Endothelial cell of umbilical vein (primary cell): ENCODE measurements around the gene CAPS. TPM values are rescaled to one million over a fixed set of nuclear protein-coding genes. Genes with fewer than 3 reads are reported as not detected.
"Not testable (repeated sequence)": the region's sequence is repeated elsewhere in the genome, so short reads cannot be mapped to it uniquely, and the experiment has no call there.

Experiments used
- BruUV-seq: library from RNA; stranded (reverse); fragments of 400-500 nt; replicated peaks from 2 replicates; lab custom pipeline; 2021; lab: Mats Ljungman, UMichigan
- CTCF ChIA-PET: fragments of 300-600, 350-600 bp; sonication (Branson Sonifier 250); formaldehyde crosslinking; loops from one replicate; lab custom pipeline; 2021; ENCODE audit warnings: antibody characterized with exemption, inconsistent platforms; lab: Charles Lee
- POLR2A ChIA-PET: fragments of 300-600, 350-600 bp; sonication (Branson Sonifier 250); formaldehyde crosslinking; loops from one replicate; lab custom pipeline; 2021; ENCODE audit warnings: antibody characterized with exemption, inconsistent platforms; lab: Charles Lee
- DNase-seq: peaks from one replicate; pipeline ENCODE4 v3.0.0-alpha.2; 2011; ENCODE audit warnings: low read depth, low spot score
- FAIRE-seq: peaks from 2 replicates; lab custom pipeline; 2011; peaks lifted over from hg19 to GRCh38; lab: Jason Lieb, UNC
- H2AFZ ChIP-seq: 2 replicates; pipeline ENCODE4 v1.6.0; 2012; ENCODE audit warnings: low read depth, low read length, control low read depth, inconsistent platforms
- H3K27ac ChIP-seq: 2 replicates; pipeline ENCODE4 v1.5.1; 2011; ENCODE audit warnings: low read depth, mild to moderate bottlenecking, control low read depth, low read length, moderate library complexity; ENCODE audit not compliant: insufficient read depth
- H3K27me3 ChIP-seq, 2 experiments: 2 replicates each; pipeline versions ENCODE4 v1.6.0 to v1.6.1; 2011; ENCODE audit warnings: low read length in 2 of 2, mixed read lengths in 1 of 2; ENCODE audit not compliant: control insufficient read depth in 2 of 2, insufficient read depth in 2 of 2
- H3K36me3 ChIP-seq, 2 experiments: 2 replicates in 1 of 2; 3 replicates in 1 of 2; pipeline ENCODE4 v1.5.1; 2011; ENCODE audit warnings: low read length in 2 of 2, mild to moderate bottlenecking in 1 of 2, moderate library complexity in 1 of 2; ENCODE audit not compliant: control insufficient read depth in 2 of 2, insufficient read depth in 2 of 2; ENCODE audit errors: extremely low read depth in 1 of 2
- H3K4me1 ChIP-seq: 3 replicates; pipeline ENCODE4 v1.5.1; 2011; ENCODE audit warnings: mild to moderate bottlenecking, low read length; ENCODE audit not compliant: control insufficient read depth, insufficient read depth; ENCODE audit errors: extremely low read depth
- H3K4me2 ChIP-seq: 2 replicates; pipeline ENCODE4 v1.6.1; 2011; ENCODE audit warnings: low read length, control low read depth, mixed read lengths; ENCODE audit not compliant: insufficient read depth
- H3K4me3 ChIP-seq, 3 experiments: fragments of 200-600 bp in 1 of 3; sonication (generic), shearing (Covaris generic) in 1 of 3; replicated peaks in 1 of 3; 2 replicates each; pipeline ENCODE4 v1.5.1; 2011 to 2016; ENCODE audit warnings: control low read depth in 3 of 3, low read length in 3 of 3, mild to moderate bottlenecking in 2 of 3, inconsistent platforms in 1 of 3, low read depth in 1 of 3, moderate library complexity in 1 of 3; ENCODE audit not compliant: insufficient read depth in 1 of 3
- H3K79me2 ChIP-seq: 2 replicates; pipeline ENCODE4 v1.6.0; 2012; ENCODE audit warnings: low read length, inconsistent platforms; ENCODE audit not compliant: control insufficient read depth, insufficient read depth
- H3K9ac ChIP-seq: replicated peaks from 2 replicates; pipeline ENCODE3; 2011; ENCODE audit warnings: low read length, control low read depth; ENCODE audit not compliant: insufficient read depth; ENCODE audit errors: extremely low read depth
- H3K9me1 ChIP-seq: replicated peaks from 3 replicates; pipeline ENCODE4 v1.6.0; 2011; ENCODE audit warnings: mild to moderate bottlenecking, low read length; ENCODE audit not compliant: control insufficient read depth, insufficient read depth; ENCODE audit errors: extremely low read depth
- H3K9me3 ChIP-seq: replicated peaks from 2 replicates; pipeline ENCODE4 v1.5.1; 2012; ENCODE audit warnings: low read length, inconsistent platforms; ENCODE audit not compliant: control insufficient read depth, insufficient read depth
- H4K20me1 ChIP-seq: replicated peaks from 2 replicates; pipeline ENCODE3; 2011; ENCODE audit warnings: mild to moderate bottlenecking, low read length; ENCODE audit not compliant: control insufficient read depth, insufficient read depth; ENCODE audit errors: extremely low read depth
- CTCF ChIP-seq, 2 donors: IDR thresholded peaks; 1 replicate in 1 of 2; 2 replicates in 1 of 2; pipeline ENCODE4 v1.5.1; 2011; ENCODE audit warnings: low read length in 2 of 2, mild to moderate bottlenecking in 2 of 2, moderate library complexity in 2 of 2, control low read depth in 1 of 2, inconsistent platforms in 1 of 2, low read depth in 1 of 2; ENCODE audit not compliant: insufficient read depth in 1 of 2; ENCODE audit errors: extremely low read depth in 1 of 2
- EZH2 ChIP-seq: IDR thresholded peaks from 2 replicates; pipeline ENCODE4 v1.6.1; 2012; ENCODE audit warnings: borderline replicate concordance, low read depth, mild to moderate bottlenecking, moderate library complexity, low read length, inconsistent platforms; ENCODE audit not compliant: severe bottlenecking
- GATA2 ChIP-seq: IDR thresholded peaks from 2 replicates; pipeline ENCODE4 v1.7.0; 2011; ENCODE audit warnings: low read depth, mild to moderate bottlenecking, moderate library complexity, mixed read lengths, low read length; ENCODE audit not compliant: insufficient read length, insufficient read depth
- JUN ChIP-seq: IDR thresholded peaks from 2 replicates; pipeline ENCODE4 v1.6.1; 2011; ENCODE audit warnings: borderline replicate concordance, low read depth; ENCODE audit not compliant: insufficient read length, insufficient read depth
- MAX ChIP-seq: IDR thresholded peaks from 2 replicates; pipeline ENCODE4 v1.6.1; 2011; ENCODE audit not compliant: insufficient read depth, insufficient read length
- MYC ChIP-seq: IDR thresholded peaks from one replicate; pipeline ENCODE4 v1.6.1; 2011; ENCODE audit warnings: mild to moderate bottlenecking, low read depth, low read length
- POLR2A ChIP-seq: IDR thresholded peaks from 2 replicates; pipeline ENCODE4 v1.6.1; 2012; ENCODE audit warnings: low read depth, mild to moderate bottlenecking, control low read depth, low read length
- POLR2AphosphoS5 ChIP-seq: IDR thresholded peaks from 2 replicates; pipeline ENCODE4 v1.6.1; 2012; ENCODE audit warnings: low read depth, mild to moderate bottlenecking, control low read depth, low read length, moderate library complexity; ENCODE audit not compliant: insufficient read depth
- dilution Hi-C: fragments of 300-500 bp; cut with MboI; formaldehyde crosslinking; loops from one replicate; pipeline ENCODE4 v1.15.0; 2019; ENCODE audit warnings: low sequenced_read_pairs; ENCODE audit not compliant: extremely low pct_ligation_motif_present
- intact Hi-C: fragments of 100-400 bp; cut with micrococcal nuclease; formaldehyde crosslinking; loops from one replicate; pipeline ENCODE4 v1.10.0; 2022
- polyA plus RNA-seq, 4 experiments: library from polyadenylated mRNA; depleted of rRNA in 3 of 4; stranded (reverse) in 3 of 4; unstranded in 1 of 4; fragments of >200 nt; gene quantifications; 2 replicates each; pipeline versions ENCODE4 v1.2.1 to v1.2.3, GENCODE V29; 2011 to 2012; ENCODE audit warnings: missing spikeins in 1 of 4
- total RNA-seq: library from RNA; stranded (reverse); gene quantifications from 2 replicates; pipeline ENCODE4 v1.2.3, GENCODE V29; 2021

Gene CAPS
- total and polyA plus RNA-seq, 2 donors (not counting 3 experiments of a cell fraction or from before 2014, with no cell fraction given): 6.9 to 8.9 TPM

DNA sequence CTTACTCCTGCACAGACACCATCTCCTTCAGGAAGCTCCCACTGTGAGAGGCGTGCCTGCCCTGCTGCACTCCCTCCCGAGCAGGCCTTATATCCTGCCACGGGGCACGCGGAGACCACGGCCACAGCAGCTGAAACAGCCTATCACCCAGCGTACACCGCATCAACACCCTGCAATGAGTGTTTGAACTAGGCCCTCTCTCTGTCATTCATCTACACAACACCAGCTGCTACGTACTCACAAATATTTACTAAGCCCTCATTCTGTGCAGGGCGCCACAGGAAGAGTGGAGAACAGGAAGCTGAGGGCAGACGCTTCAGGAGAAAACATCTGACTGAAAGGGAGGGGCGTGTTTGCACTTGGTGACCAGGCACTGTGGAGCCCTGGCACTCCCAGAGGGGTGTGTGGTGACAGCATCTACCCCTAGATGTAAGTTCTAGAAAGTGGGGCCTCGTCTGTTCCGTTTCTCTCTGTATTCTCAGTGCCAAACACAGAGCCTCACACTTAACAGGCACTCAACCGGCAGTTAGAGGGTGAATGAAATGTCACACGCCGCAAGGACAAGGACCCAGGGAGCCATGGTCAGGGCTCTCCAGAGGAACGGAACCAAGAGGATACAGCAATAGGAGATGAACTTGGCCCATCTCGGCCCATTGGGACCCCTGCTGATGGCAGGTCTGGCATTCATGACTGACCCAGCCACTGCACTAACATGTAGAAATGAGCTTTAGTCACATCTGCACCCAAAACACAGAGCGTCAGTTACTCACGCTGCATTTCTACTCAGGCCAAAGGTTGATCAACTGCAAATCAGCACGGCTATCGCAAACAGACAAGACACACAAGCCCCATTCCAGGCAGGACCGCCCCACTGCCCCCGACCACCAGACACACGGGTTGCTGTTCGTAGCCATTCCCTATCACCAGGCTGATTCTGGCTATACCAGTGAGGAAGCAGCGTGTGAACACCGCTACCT is 48.2 kb downstream of the CAPS start:
- Histone ChIP-seq H4K20me1 (no peaks in the 10 kb centered on the region), H3K4me3 (no peak overlapping the region), H3K4me1 (peaks cover 15% of the 10 kb centered on the region), H3K9me3 (no peaks in the 10 kb centered on the region), H3K36me3 (peaks cover 0 to 6% of the 10 kb centered on the region in 2 experiments), H3K27me3 (no peaks in the 10 kb centered on the region), H3K4me2 (peak overlapping the region; percentile 14), H3K9me1 (no peaks in the 10 kb centered on the region), H2AFZ (no peak overlapping the region), H3K9ac (no peak overlapping the region), H3K27ac (peak overlapping the region; percentile 42), H3K79me2 (peaks cover 96% of the 10 kb centered on the region)
- BruUV-seq: no TSS peak
- POLR2A ChIA-PET: no interaction called here
- FAIRE-seq (peak; percentile 97), DNase-seq (peak; percentile 93)
- no peak for TF ChIP-seq GATA2
- TF ChIP-seq MYC: no peak
- TF ChIP-seq JUN: no peak
- no peak for TF ChIP-seq POLR2AphosphoS5
- TF ChIP-seq MAX: peak; percentile 1
- no peak for TF ChIP-seq POLR2A
- TF ChIP-seq CTCF (IDR thresholded peaks at IDR 0.05; ENCODE audit: extremely low read depth in 1 of 2, insufficient read depth in 1 of 2, low read depth in 1 of 2, low read length in 2 of 2): no peak
- no peak for TF ChIP-seq EZH2
- intact Hi-C loops (loop anchor here (5.0 kb wide), 1 partner anchor 60 kb away; the partner anchor contains the start of genes NDUFA11 and VMAC), dilution Hi-C loops (no loop called here)
- CTCF ChIA-PET: interaction anchor here (0.8 to 3.0 kb wide), 4 partner anchors 26 to 158 kb away, joined by 3 to 15 read pairs (median 6); no protein-coding TSS in a partner anchor

GRCh38 chr19:5963259-5963658 is 49.2 kb downstream of the CAPS start:
- H4K20me1 ChIP-seq, BruUV-seq, H3K9me1 ChIP-seq, dilution Hi-C loops, POLR2A ChIA-PET, H3K9me3 ChIP-seq, H3K4me3 ChIP-seq, H3K27me3 ChIP-seq, H3K4me2 ChIP-seq, H3K27ac ChIP-seq, H3K9ac ChIP-seq, H3K36me3 ChIP-seq, DNase-seq, H2AFZ ChIP-seq: not testable (repeated sequence)
- intact Hi-C loops: loop anchor here (5.0 kb wide), 1 partner anchor 61 kb away; the partner anchor contains the start of genes NDUFA11 and VMAC
- FAIRE-seq: peak; percentile 47
- peaks cover 94% of the 10 kb centered on the region for H3K79me2 ChIP-seq
- CTCF ChIA-PET: interaction anchor here (3.0 kb wide), 1 partner anchor 59 kb away, joined by 15 read pairs; no protein-coding TSS in a partner anchor
- H3K4me1 ChIP-seq: peaks cover 20% of the 10 kb centered on the region
